ENCODE results near the gene IFNL2.

DNA sequence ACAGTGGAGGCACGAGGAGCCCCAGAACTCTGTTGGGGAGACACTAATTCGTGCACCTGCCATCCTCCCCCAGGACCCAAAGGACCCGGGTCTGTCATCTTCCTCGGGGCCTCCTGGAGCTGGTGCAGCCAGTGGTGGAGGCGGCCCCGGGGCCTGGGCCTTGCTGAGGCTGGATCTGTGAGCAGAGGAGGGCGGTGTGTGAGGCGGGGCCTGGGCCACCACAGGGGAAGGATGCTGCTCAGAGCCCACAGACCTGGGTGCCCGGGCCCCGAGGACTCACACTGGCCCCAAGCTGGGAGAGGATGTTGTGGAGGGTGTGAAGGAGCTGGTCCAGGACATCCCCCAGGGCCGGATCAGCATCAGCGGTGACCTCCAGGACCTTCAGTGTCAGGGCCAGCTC, 31.7 kb upstream of the IFNL2 start:
- TF ChIP-seq, protein P1, sequence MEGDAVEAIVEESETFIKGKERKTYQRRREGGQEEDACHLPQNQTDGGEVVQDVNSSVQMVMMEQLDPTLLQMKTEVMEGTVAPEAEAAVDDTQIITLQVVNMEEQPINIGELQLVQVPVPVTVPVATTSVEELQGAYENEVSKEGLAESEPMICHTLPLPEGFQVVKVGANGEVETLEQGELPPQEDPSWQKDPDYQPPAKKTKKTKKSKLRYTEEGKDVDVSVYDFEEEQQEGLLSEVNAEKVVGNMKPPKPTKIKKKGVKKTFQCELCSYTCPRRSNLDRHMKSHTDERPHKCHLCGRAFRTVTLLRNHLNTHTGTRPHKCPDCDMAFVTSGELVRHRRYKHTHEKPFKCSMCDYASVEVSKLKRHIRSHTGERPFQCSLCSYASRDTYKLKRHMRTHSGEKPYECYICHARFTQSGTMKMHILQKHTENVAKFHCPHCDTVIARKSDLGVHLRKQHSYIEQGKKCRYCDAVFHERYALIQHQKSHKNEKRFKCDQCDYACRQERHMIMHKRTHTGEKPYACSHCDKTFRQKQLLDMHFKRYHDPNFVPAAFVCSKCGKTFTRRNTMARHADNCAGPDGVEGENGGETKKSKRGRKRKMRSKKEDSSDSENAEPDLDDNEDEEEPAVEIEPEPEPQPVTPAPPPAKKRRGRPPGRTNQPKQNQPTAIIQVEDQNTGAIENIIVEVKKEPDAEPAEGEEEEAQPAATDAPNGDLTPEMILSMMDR (IDR thresholded peaks at IDR 0.05), result no peak
- TF ChIP-seq EP300 (IDR thresholded peaks at IDR 0.05), result no peak

Measured in tibial nerve (tissue), 4 donors.